ENCODE results near the gene FAM78B.

FAM78B gene

DNA sequence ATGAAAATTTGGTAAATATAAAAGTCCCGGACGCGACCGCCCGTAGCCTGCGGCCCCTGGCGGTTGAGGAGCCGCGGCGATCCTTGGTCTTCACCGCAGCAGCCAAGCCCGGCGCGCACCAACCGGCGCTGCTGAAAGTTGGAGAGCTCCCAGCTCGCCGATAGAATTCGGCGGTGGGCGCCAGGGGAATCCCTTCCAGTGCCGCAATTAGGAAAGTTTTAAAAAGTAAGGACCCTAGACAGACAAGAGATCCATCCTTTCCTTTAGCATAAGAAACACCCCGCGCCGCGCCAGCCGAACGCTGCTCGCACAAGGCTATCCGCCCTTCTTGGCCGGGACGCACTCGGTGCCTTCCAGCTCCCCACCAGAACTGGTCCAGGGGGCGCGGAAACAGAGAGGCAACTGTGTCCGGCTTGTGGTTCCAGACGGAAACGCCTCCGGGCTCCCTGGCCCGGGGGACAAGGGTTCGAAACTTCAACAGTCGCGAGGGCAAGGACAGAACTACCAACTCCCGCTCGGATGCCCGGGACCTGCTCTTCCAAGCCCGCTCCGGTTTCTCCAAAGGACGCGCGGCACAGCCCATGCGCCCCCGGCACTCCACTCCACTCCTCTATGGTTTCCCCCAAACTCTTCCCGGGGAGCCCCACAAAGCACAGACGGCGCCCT, 1.7 kb downstream of the FAM78B start:
- no peak for DNase-seq (ENCODE audit: low read depth, low spot score)

DNA sequence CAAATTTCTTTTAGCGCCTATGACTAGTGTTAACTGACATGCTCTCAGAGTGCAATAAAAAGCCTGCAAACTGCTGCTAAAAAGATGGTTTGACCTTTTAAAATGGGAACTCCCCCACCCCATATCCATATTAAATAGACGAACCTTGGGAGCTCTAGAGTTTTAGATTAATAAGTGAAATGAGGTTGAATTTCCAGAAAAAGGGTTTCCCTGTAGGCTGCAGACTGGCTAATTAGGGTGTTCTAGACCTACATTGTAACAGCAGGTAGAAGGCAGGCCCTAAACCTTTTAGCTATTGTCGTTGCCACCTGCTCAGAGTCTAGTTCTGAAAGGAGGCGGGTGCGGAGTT, 2.2 kb downstream of the FAM78B start:
- no peak for DNase-seq (ENCODE audit: low read depth, low spot score)

DNA sequence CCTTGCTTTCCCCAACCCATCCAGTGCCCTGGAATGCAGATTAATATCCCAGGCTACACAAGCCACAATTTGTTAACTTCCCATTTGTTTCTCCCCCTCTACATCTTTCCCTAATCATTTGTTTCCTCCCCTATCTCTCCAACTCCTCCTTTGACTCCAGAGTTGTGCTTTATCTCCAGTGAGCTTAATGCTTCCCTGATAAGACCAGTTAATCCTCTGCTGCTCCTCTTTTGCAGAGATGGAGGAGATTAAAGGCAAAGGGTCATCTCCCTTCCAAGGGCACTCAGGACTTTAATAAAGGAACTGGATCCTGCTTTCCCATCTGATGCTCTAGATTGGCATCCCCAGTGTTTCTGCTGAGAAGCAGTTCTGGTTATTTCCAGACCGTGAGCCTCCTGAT, 7.1 kb downstream of the FAM78B start:
- DNase-seq (ENCODE audit: low read depth, low spot score): no peak

DNA sequence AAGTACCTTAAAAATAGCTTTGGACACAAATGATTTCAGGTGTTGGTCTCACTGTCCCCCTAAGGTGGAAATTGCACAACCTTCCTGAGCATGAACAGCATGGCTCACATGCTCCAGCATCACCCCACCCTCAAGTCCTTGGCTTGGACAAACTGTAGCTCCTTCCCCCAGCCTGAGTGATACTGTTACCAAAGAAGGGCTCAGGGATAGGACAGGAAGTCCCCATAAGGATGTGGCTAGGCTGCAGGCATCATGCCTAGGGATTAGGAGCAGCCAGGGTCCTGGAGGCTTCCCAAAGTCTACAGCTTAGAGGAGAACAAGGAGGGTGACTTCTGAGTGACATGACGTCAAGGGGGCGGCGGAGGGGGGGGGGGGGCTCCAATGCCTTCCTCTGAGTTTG, 10.1 kb downstream of the FAM78B start:
- DNase-seq (ENCODE audit: low read depth, low spot score): no peak

DNA sequence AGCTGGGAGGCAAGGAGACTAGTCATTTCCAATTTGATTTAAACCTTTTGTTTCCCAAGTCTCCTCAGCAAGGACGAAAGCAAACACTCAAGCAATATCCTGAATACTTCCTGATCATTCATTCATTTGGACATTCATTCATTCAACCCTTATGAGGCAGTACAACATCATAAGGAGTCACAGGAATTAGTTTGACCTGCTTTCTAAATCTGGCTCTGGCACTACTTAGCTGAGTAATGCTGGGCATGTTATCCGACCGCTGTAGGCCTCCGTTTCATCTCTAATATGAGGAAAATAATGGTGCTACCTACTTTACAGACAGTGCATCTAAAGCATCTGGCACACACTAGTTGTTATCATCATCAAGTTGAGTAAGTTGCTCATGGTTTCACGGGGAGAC, 11.7 kb downstream of the FAM78B start:
- DNase-seq (ENCODE audit: low read depth, low spot score): no peak

DNA sequence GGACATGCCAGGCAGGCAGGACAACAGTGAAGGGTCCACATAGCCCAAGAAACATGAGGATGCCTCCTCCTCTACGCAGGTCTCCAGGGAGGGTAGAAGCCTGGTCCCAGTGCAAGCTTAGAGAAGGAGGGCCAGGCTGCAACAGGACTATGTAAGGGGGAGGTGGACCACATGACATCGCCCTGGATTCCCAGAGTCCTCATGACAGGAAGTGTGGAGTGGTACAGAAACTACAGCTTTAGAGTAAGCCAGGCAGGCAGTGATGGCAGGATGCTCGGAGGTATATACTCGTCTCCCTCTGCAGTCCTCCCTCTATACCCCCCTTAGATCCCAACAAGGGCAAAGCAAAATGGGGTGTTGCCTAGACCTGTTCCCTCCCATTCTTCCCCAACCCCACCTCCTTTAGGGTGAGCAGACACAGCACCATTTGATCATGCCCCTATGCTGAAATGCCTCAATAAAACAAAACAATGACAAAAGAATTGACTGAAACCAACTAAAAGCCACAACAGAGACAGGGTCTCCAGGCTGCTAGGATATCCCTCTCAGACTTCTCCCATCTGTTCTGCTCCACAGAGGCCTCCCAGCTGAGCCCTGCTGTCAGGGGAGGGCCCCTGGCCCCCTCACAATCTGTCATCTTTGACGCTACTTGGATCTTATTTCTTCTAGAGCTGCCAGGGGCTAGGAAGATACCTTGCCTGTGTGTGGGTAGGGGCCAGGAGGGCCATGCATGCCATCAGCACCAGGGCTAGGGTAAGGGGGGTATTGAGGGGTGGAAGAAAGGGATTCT, 13.1 kb downstream of the FAM78B start:
- no peak for DNase-seq (ENCODE audit: low read depth, low spot score)

DNA sequence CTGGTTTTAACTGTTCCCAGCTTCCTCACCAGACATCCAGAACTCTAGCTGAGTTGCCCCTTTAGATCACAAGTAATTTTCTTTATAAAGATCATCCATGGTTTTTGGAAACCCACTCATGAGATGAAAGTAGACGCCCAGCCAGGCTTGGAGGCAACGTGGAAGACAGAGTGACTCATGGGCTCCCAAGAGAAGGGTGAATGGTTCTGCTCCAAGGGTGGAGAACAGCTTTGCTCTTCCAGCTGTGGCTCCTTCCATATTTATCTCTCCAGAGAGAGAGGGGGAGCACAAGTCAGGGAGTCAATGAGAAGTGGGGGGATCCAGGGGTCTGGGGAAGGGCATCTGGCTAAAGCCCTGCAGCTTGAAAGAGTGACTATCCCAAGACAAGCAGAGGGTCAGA, 13.8 kb downstream of the FAM78B start:
- DNase-seq (ENCODE audit: low read depth, low spot score): no peak

DNA sequence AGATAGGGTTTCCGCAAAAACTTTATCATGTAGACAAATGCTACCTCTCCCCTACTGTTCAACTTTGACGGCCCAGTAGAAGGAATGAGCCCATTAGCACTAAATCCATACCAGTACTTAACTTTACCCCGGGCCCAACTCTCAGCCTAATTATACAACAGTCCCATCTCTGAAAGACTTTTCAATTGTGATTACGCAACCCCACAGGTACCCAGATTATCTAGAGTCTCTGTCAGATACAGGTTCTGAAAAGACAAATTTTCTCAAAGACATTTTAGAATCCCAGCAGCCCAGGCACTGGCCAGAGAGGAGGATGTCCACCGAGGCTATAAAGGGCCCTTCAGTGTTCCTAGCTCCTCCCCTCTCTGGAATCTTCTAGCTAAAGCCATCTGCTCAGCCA, 15.0 kb downstream of the FAM78B start:
- no peak for DNase-seq (ENCODE audit: low read depth, low spot score)

DNA sequence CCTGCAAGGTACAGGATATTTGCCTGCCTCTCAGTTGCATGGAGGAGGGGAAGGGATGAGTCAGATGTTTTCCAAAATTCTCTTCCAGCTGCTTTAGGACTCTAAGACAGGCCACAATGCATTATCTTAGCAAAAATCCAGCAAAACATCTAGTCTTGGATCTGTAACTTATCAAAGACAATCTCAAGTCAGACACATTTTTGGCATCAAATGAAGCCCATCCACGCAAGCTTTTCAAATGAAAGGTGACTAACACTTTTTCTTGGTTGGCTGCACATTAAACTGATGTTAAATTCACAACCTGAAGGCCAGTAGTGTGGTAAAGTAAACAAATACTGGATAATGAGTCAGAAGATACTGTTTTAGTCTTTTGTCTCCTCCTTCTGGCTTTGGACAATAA, 21.3 kb downstream of the FAM78B start:
- no peak for DNase-seq (ENCODE audit: low read depth, low spot score)

DNA sequence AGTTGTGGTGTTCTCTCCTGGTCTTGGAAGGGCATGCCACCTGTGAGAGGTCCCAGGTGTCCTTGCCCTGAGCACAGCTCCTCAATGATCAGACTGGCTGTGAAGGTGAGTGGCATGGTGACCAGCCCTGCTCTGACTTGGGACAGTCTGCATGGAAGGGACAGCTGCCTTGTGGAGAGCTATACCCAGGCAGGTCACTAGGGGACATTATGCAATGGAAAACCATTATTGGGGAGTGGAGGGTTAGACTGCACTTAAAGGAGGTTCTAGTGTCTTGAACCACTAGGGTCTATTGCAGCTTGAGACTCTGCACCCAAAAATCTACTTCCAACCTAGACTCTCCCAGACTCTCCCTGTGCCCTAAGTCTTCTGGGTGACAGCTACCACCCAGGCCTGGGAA, 24.8 kb downstream of the FAM78B start:
- no peak for DNase-seq (ENCODE audit: low read depth, low spot score)

DNA sequence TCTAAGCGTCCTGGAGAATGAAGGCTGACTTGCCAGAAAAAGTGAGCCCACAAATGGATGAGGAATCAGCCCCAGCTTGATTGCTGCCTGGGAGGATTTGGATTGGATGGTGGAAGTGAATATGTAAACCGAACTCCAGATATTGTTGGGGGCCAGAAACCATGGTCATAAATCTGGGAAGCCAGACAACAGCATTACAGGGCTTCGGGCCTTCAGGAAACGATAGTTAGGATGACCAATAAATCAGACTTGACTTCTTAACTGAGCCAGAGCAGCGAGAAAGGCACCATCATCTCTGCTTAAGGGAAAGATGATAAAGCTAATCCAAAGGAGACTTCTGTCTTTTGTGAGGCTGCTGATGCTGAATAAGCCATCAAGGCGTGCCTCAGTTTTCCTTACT, 26.6 kb downstream of the FAM78B start:
- DNase-seq (ENCODE audit: low read depth, low spot score): no peak

DNA sequence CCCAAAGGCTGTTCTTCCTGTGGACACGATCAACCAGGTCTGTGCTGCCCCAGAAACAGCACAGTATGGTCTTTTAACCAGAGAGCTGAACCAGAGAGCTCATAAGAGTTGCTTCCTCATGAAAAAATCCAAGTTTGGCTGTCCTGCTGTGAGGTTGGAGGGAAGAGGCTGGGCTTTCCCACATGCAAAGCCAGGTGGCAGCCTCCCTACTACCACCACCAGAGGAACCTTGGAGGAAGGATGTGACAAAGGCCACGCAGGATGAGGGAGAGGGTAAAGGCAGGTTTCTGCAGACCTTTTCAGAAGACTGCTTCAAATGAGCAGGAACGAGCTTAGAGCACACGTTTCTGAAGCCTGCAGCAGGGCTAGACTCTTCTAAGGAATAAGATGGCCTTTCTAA, 27.1 kb downstream of the FAM78B start:
- no peak for DNase-seq (ENCODE audit: low read depth, low spot score)

DNA sequence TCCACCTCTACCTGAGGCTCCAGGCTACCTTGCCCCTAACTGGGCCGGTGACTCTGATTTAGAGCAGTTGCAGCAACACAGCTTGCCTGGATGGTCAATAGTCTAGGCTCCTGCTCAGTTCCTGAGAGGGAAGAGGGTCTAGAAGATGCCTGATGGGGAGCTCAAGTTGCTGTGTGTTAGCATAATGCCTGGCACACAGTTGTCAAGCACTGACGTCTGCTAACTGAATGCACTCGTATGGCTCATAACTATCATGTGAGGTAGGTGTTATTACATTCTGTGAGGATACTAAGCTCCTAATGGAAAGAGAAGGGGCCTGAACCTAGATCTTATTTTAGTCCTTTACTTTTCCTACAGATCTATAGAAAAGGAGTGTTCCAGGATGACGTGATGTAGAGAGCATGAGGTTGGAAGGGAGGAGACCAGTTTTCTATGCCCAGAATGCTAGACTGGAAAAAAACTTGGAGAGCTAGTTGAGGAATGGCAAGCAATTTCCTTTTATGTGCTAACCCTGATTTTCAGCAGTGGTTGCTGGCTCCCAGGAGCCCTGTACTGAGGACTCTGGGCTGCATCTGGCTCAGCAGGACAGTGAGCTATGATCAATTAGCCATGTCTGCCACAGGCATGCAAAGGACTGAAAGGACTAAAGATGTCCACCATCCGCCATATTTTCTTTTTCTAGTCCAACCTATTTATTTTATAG, 30.0 kb downstream of the FAM78B start:
- no peak for DNase-seq (ENCODE audit: low read depth, low spot score)

DNA sequence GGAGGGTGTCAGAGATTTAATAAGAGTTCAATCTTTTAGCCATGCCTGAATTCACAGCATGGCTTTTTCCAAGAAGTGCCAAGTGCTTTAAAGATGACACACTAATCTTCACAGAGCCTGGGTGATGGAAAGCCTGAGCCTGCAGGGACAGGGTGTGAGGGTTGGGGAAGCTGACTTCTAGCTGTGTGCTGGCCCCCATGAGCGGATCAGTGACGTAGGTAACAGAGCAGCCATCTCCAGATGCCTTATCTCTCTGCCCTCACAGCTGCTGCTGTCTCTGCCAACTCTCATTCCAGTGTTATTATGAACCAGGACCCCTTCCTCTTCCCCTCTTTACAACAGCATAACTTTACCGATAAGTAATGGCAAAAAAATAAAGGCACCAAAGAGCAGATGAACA, 30.6 kb downstream of the FAM78B start:
- no peak for DNase-seq (ENCODE audit: low read depth, low spot score)

DNA sequence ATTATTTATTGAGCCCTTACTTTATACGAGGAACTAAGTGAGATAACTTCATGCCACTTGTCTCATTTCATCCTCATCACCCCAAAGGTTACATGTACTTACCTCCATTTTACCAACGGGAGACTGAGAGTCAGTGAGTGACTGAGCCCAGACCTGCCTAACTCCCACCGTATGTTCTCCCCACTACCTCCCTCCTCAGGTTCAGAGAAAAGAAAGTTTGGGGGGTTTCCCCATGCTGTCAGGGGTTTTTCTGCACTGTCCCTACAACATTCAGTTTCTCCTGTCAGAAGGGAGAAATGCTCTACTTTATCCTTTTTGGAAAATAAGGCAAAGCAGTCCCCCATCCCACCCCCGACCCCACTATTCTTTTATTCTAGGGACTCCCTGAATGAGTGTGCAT, 32.9 kb downstream of the FAM78B start:
- DNase-seq (ENCODE audit: low read depth, low spot score): no peak

DNA sequence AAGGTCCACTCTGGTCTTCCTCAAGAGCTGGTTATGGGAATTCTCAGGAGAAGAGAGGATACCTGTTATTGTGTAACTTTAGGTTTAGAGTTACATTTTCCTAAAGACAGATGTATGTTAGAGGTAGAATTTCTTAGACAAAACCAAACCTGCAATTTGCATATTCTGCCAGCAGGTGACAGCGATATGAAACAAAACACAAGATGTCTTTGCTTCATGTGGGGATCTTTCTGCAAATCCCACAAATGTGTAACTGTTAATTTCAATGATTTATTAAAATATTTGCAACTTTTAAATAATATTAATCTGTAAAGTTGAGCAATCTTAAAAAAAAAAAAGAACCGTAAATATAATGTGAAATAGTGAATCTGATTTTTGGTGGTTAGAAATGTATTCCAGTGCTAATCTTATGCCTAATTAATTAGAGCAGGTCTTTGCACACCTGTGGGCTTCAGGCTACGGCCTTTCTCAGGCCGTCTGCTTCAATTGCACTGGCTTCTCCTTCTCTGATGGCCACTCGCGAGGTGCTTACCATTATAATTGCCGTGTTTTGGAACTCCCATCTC, 33.4 kb downstream of the FAM78B start:
- no peak for DNase-seq (ENCODE audit: low read depth, low spot score)

DNA sequence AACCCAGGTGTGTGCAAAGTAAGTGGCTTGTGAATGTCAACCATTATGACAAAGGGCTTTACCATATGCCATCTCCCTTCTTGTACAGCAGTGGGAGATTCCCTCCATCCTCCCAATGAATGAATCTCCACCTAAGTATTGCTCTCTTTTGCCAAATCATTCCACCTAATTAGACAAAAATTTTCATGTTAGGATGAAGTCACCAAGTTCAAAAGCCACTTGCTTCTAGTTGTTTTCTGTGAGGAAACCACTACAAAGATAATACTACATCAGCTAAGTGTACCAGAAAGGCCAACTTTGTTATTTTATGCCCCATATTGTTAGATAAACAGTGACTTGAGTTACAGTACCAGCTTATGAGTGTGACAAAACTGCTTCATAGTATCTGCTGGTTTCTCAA, 34.3 kb downstream of the FAM78B start:
- DNase-seq (ENCODE audit: low read depth, low spot score): no peak

DNA sequence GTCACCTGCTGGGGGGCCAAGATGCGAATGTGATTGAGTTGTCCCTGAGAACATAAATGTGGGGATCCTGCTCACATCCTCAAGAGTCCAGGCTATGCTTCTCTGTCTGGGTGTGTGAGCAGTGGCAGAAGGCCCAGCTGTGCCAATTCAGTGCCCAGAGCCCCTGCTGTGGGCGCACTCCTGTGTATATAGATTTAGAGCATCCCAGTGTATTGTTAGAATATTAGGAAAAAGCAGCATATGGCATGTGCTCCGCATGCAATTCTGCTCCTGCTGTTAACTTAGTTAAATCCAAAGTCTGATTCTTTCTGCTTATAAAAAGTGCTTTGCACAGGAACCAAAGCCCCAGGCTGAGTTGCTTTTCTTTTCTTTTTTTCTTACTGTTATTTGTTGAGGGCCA, 37.8 kb downstream of the FAM78B start:
- DNase-seq (ENCODE audit: low read depth, low spot score): no peak

DNA sequence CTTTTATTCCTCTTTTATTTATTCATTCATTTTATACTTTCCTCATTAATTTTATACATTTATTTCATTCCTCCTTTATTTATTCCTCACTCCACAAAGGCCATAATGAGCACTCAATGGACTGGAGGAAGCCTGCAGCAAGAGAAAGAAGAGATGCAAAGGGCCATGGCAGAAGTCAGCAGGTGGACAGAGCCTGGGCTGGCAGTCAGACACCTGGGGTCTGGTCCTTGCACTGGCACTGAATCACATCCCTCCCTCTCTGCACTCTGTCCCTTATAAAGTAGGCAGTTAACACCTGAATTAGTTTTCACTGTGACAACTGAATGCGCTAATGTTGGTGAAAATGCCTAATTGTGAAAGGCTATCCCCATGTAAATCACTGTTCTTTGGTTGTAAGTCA, 38.6 kb downstream of the FAM78B start:
- no peak for DNase-seq (ENCODE audit: low read depth, low spot score)

DNA sequence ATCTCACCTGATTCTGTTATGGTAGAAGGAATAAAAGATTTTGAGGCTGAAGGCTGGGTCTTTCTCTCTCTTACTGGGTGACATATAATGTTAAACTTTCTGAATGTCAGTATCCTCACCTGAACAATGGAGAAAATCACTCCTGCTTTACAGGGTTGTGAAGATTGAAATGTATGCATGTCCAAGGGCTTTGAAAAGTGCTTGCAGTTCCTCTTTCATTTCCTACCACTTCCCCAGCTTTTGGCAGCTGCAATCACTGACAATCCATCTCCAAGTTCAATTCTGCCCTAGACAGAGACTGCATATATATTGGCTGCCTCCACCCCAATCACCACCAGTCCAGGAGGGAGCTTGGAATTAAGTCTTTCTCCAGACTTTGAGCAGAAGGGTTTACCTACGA, 39.8 kb downstream of the FAM78B start:
- no peak for DNase-seq (ENCODE audit: low read depth, low spot score)

DNA sequence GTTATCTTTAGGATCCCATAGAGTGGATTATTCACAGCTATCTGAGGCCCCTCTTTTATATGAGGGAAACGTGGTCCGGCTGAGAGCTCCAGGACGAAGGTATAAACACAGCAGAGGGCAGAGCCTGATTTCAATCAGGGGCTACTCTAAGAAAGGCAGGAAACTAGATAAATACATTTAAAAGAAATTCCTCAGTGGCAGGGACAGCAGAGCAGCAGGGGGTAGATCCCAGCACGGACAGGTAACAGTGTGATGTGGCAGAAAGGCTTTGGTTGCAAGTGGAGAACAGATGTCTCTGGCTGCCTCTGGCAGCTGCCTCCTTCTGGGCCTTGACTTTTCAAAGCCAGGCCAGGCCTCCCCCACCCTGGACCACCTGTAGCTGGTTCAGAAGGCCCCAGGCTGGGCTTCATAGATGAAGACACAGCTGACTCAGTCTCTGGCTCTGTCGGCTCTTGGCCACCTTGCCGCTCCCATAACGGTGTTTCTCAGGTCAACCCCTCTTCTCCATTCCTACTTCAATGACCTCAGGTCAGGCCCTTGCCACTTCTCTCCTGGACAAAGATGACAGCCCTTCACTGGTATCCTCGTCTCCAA, 43.8 kb downstream of the FAM78B start:
- no peak for DNase-seq (ENCODE audit: low read depth, low spot score)

DNA sequence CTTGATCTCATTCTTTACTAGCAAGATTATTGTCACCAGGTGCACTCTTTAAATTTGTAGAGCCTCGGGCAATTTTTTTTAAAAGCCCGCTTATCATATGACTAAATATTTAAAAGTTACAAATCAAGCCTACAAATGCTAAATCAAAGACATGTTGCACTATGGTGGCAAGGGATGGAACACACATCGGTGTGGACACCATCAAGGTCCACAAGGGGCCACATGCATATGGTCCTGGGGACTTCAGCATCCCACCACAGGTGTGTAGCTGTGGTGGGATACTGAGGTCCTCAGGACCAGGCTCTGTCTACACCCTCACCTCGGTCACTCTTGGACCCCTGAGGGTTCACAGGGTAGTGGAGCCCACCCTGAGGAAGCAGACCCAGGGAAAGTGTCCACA, 45.8 kb downstream of the FAM78B start:
- no peak for DNase-seq (ENCODE audit: low read depth, low spot score)
